Left lung (tissue), 10 donors: Measurements from ENCODE around the gene PLAC9. TPM values are rescaled to one million over a fixed set of nuclear protein-coding genes. Genes with fewer than 3 reads are reported as not detected.
"Not testable (repeated sequence)": the region's sequence is repeated elsewhere in the genome, so short reads cannot be mapped to it uniquely, and the experiment has no call there.

Experiments
- ATAC-seq: fragments of 200-7000 bp; cut with Tn5 transposase; one replicate; pipeline ENCODE4 v1.9.1; 2020; ENCODE audit warnings: moderate library complexity
- DNase-seq, 4 donors: peaks; one replicate each; pipeline ENCODE4 v3.0.0-alpha.2; 2013 to 2020
- H3K27ac ChIP-seq, 2 donors: fragments of 200-600 bp; sonication (generic) in 1 of 2; one replicate each; pipeline versions ENCODE4 v1.5.0 to v1.8.0; 2020 to 2021
- H3K27me3 ChIP-seq, 2 donors: fragments of 200-600 bp; sonication (generic) in 1 of 2; one replicate each; pipeline versions ENCODE4 v1.5.0 to v1.8.0; 2020 to 2021
- H3K36me3 ChIP-seq, 2 donors: fragments of 200-600 bp; sonication (generic) in 1 of 2; one replicate each; pipeline versions ENCODE4 v1.5.0 to v1.8.0; 2020 to 2021
- H3K4me1 ChIP-seq, 2 donors: fragments of 200-600 bp; one replicate each; pipeline ENCODE4 v1.8.0; 2021
- H3K4me3 ChIP-seq, 2 donors: fragments of 200-600 bp; sonication (generic) in 1 of 2; one replicate each; pipeline versions ENCODE4 v1.5.0 to v1.8.0; 2020 to 2021; ENCODE audit warnings: mild to moderate bottlenecking in 1 of 2
- H3K9me3 ChIP-seq, 2 donors: fragments of 200-600 bp; sonication (generic) in 1 of 2; one replicate each; pipeline versions ENCODE4 v1.5.0 to v1.8.0; 2020 to 2021
- CTCF ChIP-seq, 2 donors: fragments of 200-600 bp; sonication (generic) in 1 of 2; IDR thresholded peaks; one replicate each; pipeline versions ENCODE4 v1.5.0 to v1.8.0; 2021; ENCODE audit warnings: antibody characterized with exemption in 2 of 2
- intact Hi-C, 2 donors: fragments of 100-400 bp; cut with DNase I; formaldehyde crosslinking; loops; one replicate each; pipeline versions ENCODE4 v1.11.2 to v1.14.2; 2022
- polyA plus RNA-seq, 6 donors: library from polyadenylated mRNA; unstranded; fragments of 120-200 nt; gene quantifications; one replicate each; pipeline ENCODE4 v1.2.1, GENCODE V29; 2013; ENCODE audit not compliant: insufficient read length in 6 of 6
- total RNA-seq, 2 donors: library from RNA; stranded (reverse); fragmentation: NEBNext Ultra II Directional; extraction: Animal tissue kit (Norgen Biotek cat#: 25700); gene quantifications; one replicate each; pipeline ENCODE4 v1.2.1, GENCODE V29; 2021
- donor health status: DM: no; HTN: yes; CAD: no.
- donor health status: DM: no; HTN: no; CAD: no.

PLAC9 gene
- total and polyA plus RNA-seq, 8 donors: 35.0 to 72.4 (median 50.6) TPM

DNA sequence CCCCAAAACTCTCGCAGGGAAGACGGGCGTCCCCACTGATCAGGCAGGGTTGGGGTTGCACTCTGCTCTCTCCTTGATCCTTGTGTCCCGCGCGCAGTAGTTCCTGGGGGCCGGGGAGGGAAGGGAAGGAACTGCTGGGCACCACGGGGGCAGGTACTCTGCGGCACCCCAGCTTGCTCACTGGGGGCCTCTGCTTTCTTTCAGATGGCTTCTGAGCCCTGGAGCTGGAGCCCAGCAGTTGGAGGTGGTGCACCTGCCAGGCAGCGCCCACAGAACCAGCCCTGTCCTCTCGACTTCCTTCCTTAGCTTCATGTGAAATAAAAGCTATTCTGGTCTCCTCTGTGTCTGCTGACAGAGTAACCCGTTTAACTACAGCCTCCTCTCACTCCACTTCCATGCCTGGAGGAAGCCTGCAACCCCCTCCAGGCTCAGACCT lies 12.2 kb downstream of the PLAC9 start:
- H3K4me3 ChIP-seq: no peak overlapping the region
- intact Hi-C loops: loop anchor here (5.0 to 10.0 kb wide), 3 partner anchors 63 to 78 kb away; partner anchors contain the start of gene ANXA11 (in 1 of the 2)
- peak; percentile 14 for ATAC-seq

GRCh38 chr10:80145406-80146308 lies 13.1 kb downstream of the PLAC9 start:
- not testable (repeated sequence) for ATAC-seq, H3K4me3 ChIP-seq, H3K9me3 ChIP-seq
- Histone ChIP-seq H3K27ac (peak overlapping the region; percentile 27 to 56), H3K27me3 (peaks cover 0 to 15% of the 10 kb centered on the region in 2 donors), H3K36me3 (peaks cover 0 to 20% of the 10 kb centered on the region in 2 donors), H3K4me1 (peaks cover 11 to 27% of the 10 kb centered on the region in 2 donors)
- peak in 1 of 4 donors; percentile 36 for DNase-seq
- intact Hi-C loops: loop anchor here in 1 of 2 donors (10.0 kb wide), 1 partner anchor 69 kb away; no protein-coding TSS in a partner anchor

More for the DNA sequence above, 12.2 kb downstream of the PLAC9 start:
- DNase-seq: peak in 1 of 4 donors; percentile 35
- Histone ChIP-seq H3K36me3 (peaks cover 0 to 10% of the 10 kb centered on the region in 2 donors), H3K27me3 (peaks cover 0 to 24% of the 10 kb centered on the region in 2 donors), H3K4me1 (peaks cover 11 to 27% of the 10 kb centered on the region in 2 donors), H3K9me3 (no peaks in the 10 kb centered on the region), H3K27ac (no peak overlapping the region)
- no peak for TF ChIP-seq CTCF (IDR thresholded peaks at IDR 0.05)

DNA sequence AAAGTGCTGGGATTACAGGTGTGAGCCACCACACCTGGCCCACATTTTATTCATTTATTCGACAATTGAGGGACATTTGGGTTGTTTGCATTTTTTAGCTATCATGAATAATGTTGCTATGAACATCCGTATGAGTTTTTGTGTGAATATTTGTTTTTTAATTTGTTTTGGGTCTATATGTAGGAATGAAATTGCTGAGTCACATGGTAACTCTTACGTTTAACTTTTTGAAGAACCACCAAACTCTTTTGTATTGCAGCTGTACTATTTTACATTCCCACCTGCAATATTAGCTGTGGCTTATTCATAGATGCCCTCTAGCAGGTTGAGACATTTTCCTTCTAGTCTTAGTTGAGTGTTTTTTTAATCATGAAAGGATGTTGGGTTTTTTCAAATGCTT lies 14.4 kb downstream of the PLAC9 start:
- Histone ChIP-seq H3K27ac (no peak overlapping the region), H3K36me3 (peaks cover 0 to 32% of the 10 kb centered on the region in 2 donors), H3K9me3 (no peaks in the 10 kb centered on the region), H3K4me3 (no peak overlapping the region), H3K4me1 (peaks cover 11 to 27% of the 10 kb centered on the region in 2 donors), H3K27me3 (peaks cover 0 to 2% of the 10 kb centered on the region in 2 donors)
- no peak for DNase-seq
- intact Hi-C loops: loop anchor here in 1 of 2 donors (10.0 kb wide), 1 partner anchor 68 kb away; no protein-coding TSS in a partner anchor
- TF ChIP-seq CTCF (IDR thresholded peaks at IDR 0.05): no peak
- ATAC-seq: no peak

DNA sequence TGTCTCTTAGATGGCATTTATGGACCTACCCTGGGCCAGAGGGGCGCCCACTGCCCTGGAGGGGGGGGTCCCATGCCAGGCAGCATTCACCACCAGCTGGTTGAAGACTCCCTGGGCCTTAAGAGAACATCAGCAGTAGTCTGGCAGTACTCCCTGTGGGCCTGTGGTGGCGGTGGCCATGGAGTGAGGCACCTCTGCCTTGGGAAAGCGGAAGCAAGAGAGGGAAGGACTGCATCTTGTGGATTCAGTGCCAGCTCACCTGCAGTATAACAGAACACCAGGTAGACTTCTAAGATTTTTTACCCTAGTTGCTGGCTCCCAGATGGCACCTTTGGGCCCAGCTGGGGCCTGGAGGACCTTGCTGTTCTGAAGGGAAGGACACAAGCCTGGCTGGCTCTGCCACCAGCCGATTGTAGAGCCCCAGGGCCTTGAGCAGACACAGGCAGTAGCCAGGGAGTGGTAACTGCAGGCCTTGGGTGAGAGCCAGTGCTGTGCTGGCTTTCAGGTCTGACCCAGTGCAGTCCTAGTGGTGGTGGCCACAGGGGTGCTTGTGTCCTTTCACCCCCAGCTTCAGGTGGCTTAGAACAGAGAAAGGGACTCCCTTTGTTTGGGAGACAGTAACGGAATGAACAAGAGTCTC lies 15.8 kb downstream of the PLAC9 start:
- peaks cover 11 to 27% of the 10 kb centered on the region in 2 donors for H3K4me1 ChIP-seq
- TF ChIP-seq CTCF (IDR thresholded peaks at IDR 0.05): no peak
- no peak overlapping the region for H3K27ac ChIP-seq
- intact Hi-C loops: loop anchor here in 1 of 2 donors (10.0 kb wide), 1 partner anchor 67 kb away; no protein-coding TSS in a partner anchor
- DNase-seq: no peak
- ATAC-seq: no peak
- no peak overlapping the region for H3K4me3 ChIP-seq
- H3K27me3 ChIP-seq: no peaks in the 10 kb centered on the region
- H3K9me3 ChIP-seq: no peaks in the 10 kb centered on the region
- peaks cover 0 to 46% of the 10 kb centered on the region in 2 donors for H3K36me3 ChIP-seq

DNA sequence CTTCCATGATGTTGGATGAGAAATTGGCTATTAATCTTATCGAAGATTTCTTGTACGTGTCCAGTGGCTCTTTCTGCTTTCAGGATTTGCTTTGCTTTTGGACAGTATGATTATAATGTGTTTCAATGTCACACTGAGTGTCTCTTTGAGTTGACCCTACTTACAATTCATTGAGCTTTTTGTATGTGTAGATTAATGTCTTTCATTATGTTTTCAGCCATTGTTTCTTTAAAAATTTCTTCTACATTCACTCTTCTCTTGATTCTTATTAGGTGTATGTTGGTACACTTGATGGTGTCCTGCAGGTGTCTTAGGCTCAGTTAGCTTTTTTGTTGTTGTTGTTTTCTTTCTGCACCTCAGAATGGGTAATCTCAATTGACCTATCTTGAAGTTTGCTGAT lies 16.6 kb downstream of the PLAC9 start:
- no peak for TF ChIP-seq CTCF (IDR thresholded peaks at IDR 0.05)
- peaks cover 8 to 22% of the 10 kb centered on the region in 2 donors for H3K4me1 ChIP-seq
- intact Hi-C loops: loop anchor here in 1 of 2 donors (10.0 kb wide), 1 partner anchor 66 kb away; no protein-coding TSS in a partner anchor
- DNase-seq (no peak), ATAC-seq (no peak)
- no peaks in the 10 kb centered on the region for H3K9me3 ChIP-seq
- H3K27me3 ChIP-seq: no peaks in the 10 kb centered on the region
- no peak overlapping the region for H3K4me3 ChIP-seq
- no peak overlapping the region for H3K27ac ChIP-seq
- peaks cover 0 to 54% of the 10 kb centered on the region in 2 donors for H3K36me3 ChIP-seq
